ENCODE results near the gene TEX14.

The TEX14 gene

GRCh38 chr17:58611331-58611730 lies 80.5 kb downstream of the TEX14 start:
- no peak for DNase-seq (ENCODE audit: low read depth, low spot score)
- CTCF ChIA-PET, result interaction anchor here (1.3 kb wide), 1 partner anchor 25 kb away, joined by 3 read pairs; no protein-coding TSS in a partner anchor
- no peak overlapping the region for H3K4me3 ChIP-seq (ENCODE audit: low read depth, low read length)
- POLR2A ChIA-PET, result interaction anchor here (1.0 to 1.8 kb wide), 2 partner anchors 19 to 59 kb away, joined by 3 to 7 read pairs; no protein-coding TSS in a partner anchor
- TF ChIP-seq, protein P1, sequence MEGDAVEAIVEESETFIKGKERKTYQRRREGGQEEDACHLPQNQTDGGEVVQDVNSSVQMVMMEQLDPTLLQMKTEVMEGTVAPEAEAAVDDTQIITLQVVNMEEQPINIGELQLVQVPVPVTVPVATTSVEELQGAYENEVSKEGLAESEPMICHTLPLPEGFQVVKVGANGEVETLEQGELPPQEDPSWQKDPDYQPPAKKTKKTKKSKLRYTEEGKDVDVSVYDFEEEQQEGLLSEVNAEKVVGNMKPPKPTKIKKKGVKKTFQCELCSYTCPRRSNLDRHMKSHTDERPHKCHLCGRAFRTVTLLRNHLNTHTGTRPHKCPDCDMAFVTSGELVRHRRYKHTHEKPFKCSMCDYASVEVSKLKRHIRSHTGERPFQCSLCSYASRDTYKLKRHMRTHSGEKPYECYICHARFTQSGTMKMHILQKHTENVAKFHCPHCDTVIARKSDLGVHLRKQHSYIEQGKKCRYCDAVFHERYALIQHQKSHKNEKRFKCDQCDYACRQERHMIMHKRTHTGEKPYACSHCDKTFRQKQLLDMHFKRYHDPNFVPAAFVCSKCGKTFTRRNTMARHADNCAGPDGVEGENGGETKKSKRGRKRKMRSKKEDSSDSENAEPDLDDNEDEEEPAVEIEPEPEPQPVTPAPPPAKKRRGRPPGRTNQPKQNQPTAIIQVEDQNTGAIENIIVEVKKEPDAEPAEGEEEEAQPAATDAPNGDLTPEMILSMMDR (IDR thresholded peaks at IDR 0.05; ENCODE audit: insufficient read depth, low read length, missing control alignments), result no peak

- POLR2A ChIA-PET, result no interaction called here
- H3K4me3 ChIP-seq (ENCODE audit: low read depth, low read length), result no peak overlapping the region
- TF ChIP-seq, protein P1 (IDR thresholded peaks at IDR 0.05; ENCODE audit: insufficient read depth, low read length, missing control alignments), result no peak
- CTCF ChIA-PET, result no interaction called here
- no peak for DNase-seq (ENCODE audit: low read depth, low spot score)
These were observed 84.9 kb downstream of the TEX14 start for GRCh38 chr17:58606934-58607333.

DNA sequence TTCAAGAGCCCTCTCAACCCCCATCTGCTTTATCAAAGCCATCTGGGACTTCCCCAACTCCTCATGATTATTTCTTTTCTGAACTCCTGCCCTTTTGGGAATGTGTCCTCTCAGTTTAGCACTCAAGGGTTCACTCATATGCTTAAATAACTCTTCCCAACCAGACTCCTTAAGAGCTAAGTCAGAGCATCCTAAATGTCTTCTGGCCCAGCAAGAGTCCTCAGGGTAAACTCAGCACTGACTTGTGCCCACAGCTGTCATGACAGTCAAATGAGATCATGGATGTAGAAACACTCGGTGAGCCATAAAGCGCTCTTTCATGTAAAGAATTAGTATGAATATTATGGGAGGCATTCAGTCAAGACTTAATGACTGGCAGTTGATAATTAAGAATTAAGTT lies 85.9 kb downstream of the TEX14 start:
- no peak for DNase-seq (ENCODE audit: low read depth, low spot score)
- ChIA-PET POLR2A (interaction anchor here (1.5 kb wide), 1 partner anchor 26 kb away, joined by 3 read pairs; no protein-coding TSS in a partner anchor), CTCF (no interaction called here)
- no peak overlapping the region for H3K4me3 ChIP-seq (ENCODE audit: low read depth, low read length)
- TF ChIP-seq, protein P1 (IDR thresholded peaks at IDR 0.05; ENCODE audit: insufficient read depth, low read length, missing control alignments), result no peak

GRCh38 chr17:58605470-58605869 lies 86.4 kb downstream of the TEX14 start:
- no peak for DNase-seq (ENCODE audit: low read depth, low spot score)
- CTCF ChIA-PET, result interaction anchor here (1.6 kb wide), 1 partner anchor 17 kb away, joined by 4 read pairs; no protein-coding TSS in a partner anchor
- TF ChIP-seq, protein P1 (IDR thresholded peaks at IDR 0.05; ENCODE audit: insufficient read depth, low read length, missing control alignments), result no peak
- H3K4me3 ChIP-seq (ENCODE audit: low read depth, low read length), result no peak overlapping the region
- POLR2A ChIA-PET, result interaction anchor here (1.5 kb wide), 1 partner anchor 26 kb away, joined by 3 read pairs; no protein-coding TSS in a partner anchor

GRCh38 chr17:58601976-58602375 lies 89.9 kb downstream of the TEX14 start:
- CTCF ChIA-PET, result interaction anchor here (0.7 to 0.8 kb wide), 2 partner anchors 20 to 29 kb away, joined by 3 read pairs; no protein-coding TSS in a partner anchor
- POLR2A ChIA-PET, result no interaction called here
- TF ChIP-seq, protein P1 (IDR thresholded peaks at IDR 0.05; ENCODE audit: insufficient read depth, low read length, missing control alignments), result no peak
- DNase-seq (ENCODE audit: low read depth, low spot score), result no peak
- H3K4me3 ChIP-seq (ENCODE audit: low read depth, low read length), result no peak overlapping the region

- ChIA-PET CTCF (interaction anchor here (0.9 to 4.8 kb wide), 2 partner anchors 11 to 95 kb away, joined by 3 to 43 read pairs; partner anchors contain the start of gene TEX14), POLR2A (no interaction called here)
- DNase-seq (ENCODE audit: low read depth, low spot score), result no peak
- TF ChIP-seq, protein P1 (IDR thresholded peaks at IDR 0.05; ENCODE audit: insufficient read depth, low read length, missing control alignments), result no peak
- H3K4me3 ChIP-seq (ENCODE audit: low read depth, low read length), result no peak overlapping the region
These were observed 94.5 kb downstream of the TEX14 start for GRCh38 chr17:58597371-58597770.

Measured in AG04449 (cell line).